Liver (tissue), 9 donors: ENCODE data around the gene ASCL3. TPM values are rescaled to one million over a fixed set of nuclear protein-coding genes. Genes with fewer than 3 reads are reported as not detected.

Experiments used
- DNase-seq: peaks from one replicate; pipeline ENCODE4 v3.0.0-alpha.2; 2017; ENCODE audit warnings: low spot score
- H3K27ac ChIP-seq, 2 donors: one replicate each; pipeline ENCODE4 v1.7.0; 2013; ENCODE audit warnings: inconsistent platforms in 2 of 2, low read length in 2 of 2, control low read depth in 1 of 2, low read depth in 1 of 2, mild to moderate bottlenecking in 1 of 2
- H3K27me3 ChIP-seq, 4 donors: one replicate each; pipeline versions ENCODE4 v1.6.1 to v1.7.0; 2013; ENCODE audit warnings: low read length in 3 of 4, inconsistent platforms in 1 of 4, mild to moderate bottlenecking in 1 of 4, moderate library complexity in 1 of 4; ENCODE audit not compliant: control insufficient read depth in 4 of 4, insufficient read depth in 4 of 4
- H3K36me3 ChIP-seq, 4 donors: one replicate each; pipeline versions ENCODE4 v1.6.1 to v1.7.0; 2013; ENCODE audit warnings: low read length in 3 of 4, mild to moderate bottlenecking in 3 of 4, low read depth in 1 of 4, moderate library complexity in 1 of 4; ENCODE audit not compliant: control insufficient read depth in 4 of 4, insufficient read depth in 3 of 4
- H3K4me1 ChIP-seq, 4 donors: one replicate each; pipeline versions ENCODE4 v1.6.1 to v1.7.0; 2013; ENCODE audit warnings: low read length in 3 of 4, mild to moderate bottlenecking in 3 of 4, moderate library complexity in 1 of 4; ENCODE audit not compliant: control insufficient read depth in 4 of 4, insufficient read depth in 4 of 4
- H3K4me3 ChIP-seq, 3 donors: one replicate each; pipeline versions ENCODE4 v1.6.1 to v1.7.0; 2013; ENCODE audit warnings: low read length in 3 of 3, control low read depth in 1 of 3, low read depth in 1 of 3, mild to moderate bottlenecking in 1 of 3
- H3K9ac ChIP-seq, 2 donors: one replicate each; pipeline ENCODE4 v1.7.0; 2013; ENCODE audit warnings: low read length in 2 of 2, mild to moderate bottlenecking in 2 of 2, moderate library complexity in 2 of 2, control low read depth in 1 of 2, low read depth in 1 of 2
- H3K9me3 ChIP-seq, 4 donors: one replicate each; pipeline versions ENCODE4 v1.6.1 to v1.7.0; 2013; ENCODE audit warnings: low read length in 3 of 4; ENCODE audit not compliant: control insufficient read depth in 4 of 4
- CTCF ChIP-seq: fragments of 150-350 bp; IDR thresholded peaks from 2 replicates; pipeline ENCODE4 v1.5.1; 2017; ENCODE audit warnings: improper control_type of control experiment, low read depth, low read length; ENCODE audit not compliant: missing input control
- EGR1 ChIP-seq, 2 donors: IDR thresholded peaks; 2 replicates each; pipeline ENCODE4 v1.6.1; 2016 to 2018; ENCODE audit warnings: antibody characterized with exemption in 2 of 2, low read depth in 2 of 2
- FOXA2 ChIP-seq: IDR thresholded peaks from 2 replicates; pipeline ENCODE4 v1.6.1; 2016; ENCODE audit warnings: antibody characterized with exemption
- GABPA ChIP-seq, 2 donors: IDR thresholded peaks in 1 of 2; conservative IDR thresholded peaks in 1 of 2; 2 replicates each; pipeline ENCODE4 v1.6.1; 2016; ENCODE audit warnings: antibody characterized with exemption in 2 of 2, mild to moderate bottlenecking in 1 of 2, moderate library complexity in 1 of 2
- JUND ChIP-seq, 2 donors: IDR thresholded peaks; 2 replicates each; pipeline ENCODE4 v1.6.1; 2016; ENCODE audit warnings: antibody characterized with exemption in 2 of 2
- MAX ChIP-seq: IDR thresholded peaks from 2 replicates; pipeline ENCODE4 v1.6.1; 2016; ENCODE audit warnings: antibody characterized with exemption
- NR2F2 ChIP-seq: IDR thresholded peaks from 2 replicates; pipeline ENCODE4 v1.6.1; 2016; ENCODE audit warnings: antibody characterized with exemption
- RAD21 ChIP-seq, 2 donors: IDR thresholded peaks; 2 replicates each; pipeline ENCODE4 v1.6.1; 2016; ENCODE audit warnings: antibody characterized with exemption in 2 of 2, mild to moderate bottlenecking in 2 of 2
- TAF1 ChIP-seq: conservative IDR thresholded peaks from 2 replicates; pipeline ENCODE4 v1.6.1; 2016; ENCODE audit warnings: antibody characterized with exemption, mild to moderate bottlenecking
- YY1 ChIP-seq: IDR thresholded peaks from 2 replicates; pipeline ENCODE4 v1.6.1; 2016; ENCODE audit warnings: antibody characterized with exemption, mild to moderate bottlenecking
- WGBS: extraction: QIAGEN DNeasy Blood & Tissue Kit; methylation state at CpG from one replicate; pipeline ENCODE4 v1.1.7; 2013; 5-methylcytosine and 5-hydroxymethylcytosine counted together
- polyA plus RNA-seq, 2 donors: library from polyadenylated mRNA; stranded (reverse) in 1 of 2; unstranded in 1 of 2; fragments of 200-250 nt in 1 of 2; fragments of >200 nt in 1 of 2; fragmentation: Nextera tagmentation in 1 of 2; extraction: Ambion mirVana in 1 of 2; gene quantifications; one replicate each; pipeline versions ENCODE4 v1.2.1 to v1.2.3, GENCODE V29; 2013 to 2015
- total RNA-seq, 2 donors: library from RNA; depleted of rRNA; stranded (reverse); fragments of >200 nt; gene quantifications; one replicate each; pipeline ENCODE4 v1.2.3, GENCODE V29; 2014
- donor health status: healthy.
- donor health status: healthy.
- donor health status: healthy.
- donor health status: healthy.
- donor health status: healthy.

Gene ASCL3
- total and polyA plus RNA-seq, 4 donors: not detected

DNA sequence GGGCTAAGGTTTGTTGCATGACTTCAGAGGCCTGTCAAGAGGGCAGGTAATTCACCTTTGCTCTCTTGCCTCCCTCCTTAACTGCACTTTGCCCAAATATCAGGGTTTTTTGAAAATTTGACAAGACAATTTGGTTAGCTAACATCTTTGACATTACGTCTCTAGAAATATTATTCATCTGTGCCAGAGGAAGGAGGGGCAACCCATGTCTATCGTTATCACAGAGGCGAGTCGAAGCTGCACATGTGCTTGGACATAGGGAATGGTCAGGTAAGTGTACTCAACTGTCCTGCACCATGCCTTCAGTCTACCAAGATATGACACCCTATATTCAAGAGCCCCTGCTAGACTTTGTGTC lies 28.2 kb downstream of the ASCL3 start:
- no peak overlapping the region for H3K9ac ChIP-seq
- no peaks in the 10 kb centered on the region for H3K9me3 ChIP-seq
- no peak for DNase-seq
- no peak for TF ChIP-seq GABPA (IDR thresholded peaks at IDR 0.05 in 1 of 2, conservative IDR thresholded peaks at IDR 0.05 in 1 of 2)
- peak; percentile 0 for TF ChIP-seq FOXA2
- H3K4me3 ChIP-seq: no peak overlapping the region
- peaks cover 0 to 16% (median 12%) of the 10 kb centered on the region in 4 donors for H3K4me1 ChIP-seq
- peak overlapping the region in 1 of 2 donors; percentile 52 for H3K27ac ChIP-seq
- no peaks in the 10 kb centered on the region for H3K27me3 ChIP-seq
- 73% methylated on average over 4 of the region's 4 CpGs for WGBS
- peaks cover 3 to 24% (median 13%) of the 10 kb centered on the region in 4 donors for H3K36me3 ChIP-seq

DNA sequence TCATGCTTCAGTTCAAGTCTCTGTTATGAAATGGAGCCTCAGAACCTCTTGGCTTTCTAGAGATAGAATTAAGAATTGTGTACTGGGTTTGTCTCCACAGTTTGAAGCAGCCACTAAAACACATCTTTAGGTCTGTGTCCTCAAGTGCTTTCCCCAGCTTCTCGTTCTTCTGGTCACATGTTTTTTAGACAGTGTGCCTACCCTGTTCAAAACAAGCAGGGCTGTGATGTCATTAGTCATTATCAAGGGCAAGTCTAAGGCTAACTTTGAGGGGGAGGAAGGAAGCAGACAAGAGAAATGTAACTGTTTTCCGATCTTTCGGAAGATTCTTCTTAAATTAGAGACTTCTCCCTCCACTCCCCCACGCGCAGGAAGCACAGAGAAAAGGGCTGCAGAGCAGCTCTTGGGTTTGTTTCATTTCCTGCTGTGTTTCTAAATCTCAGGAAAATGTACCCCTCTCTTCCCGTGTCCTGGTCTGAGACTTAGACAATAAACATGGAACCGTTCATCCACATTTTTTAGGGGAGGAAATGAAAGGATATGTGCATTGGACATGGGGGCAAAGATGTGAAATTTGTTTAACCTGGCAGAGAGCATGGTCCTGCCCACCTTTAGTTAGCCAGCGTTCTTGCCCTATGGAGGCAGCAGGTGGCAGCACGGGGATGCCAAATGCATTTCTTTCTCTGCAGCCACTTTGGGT lies 28.7 kb downstream of the ASCL3 start:
- no peak for DNase-seq
- peaks cover 0 to 16% (median 12%) of the 10 kb centered on the region in 4 donors for H3K4me1 ChIP-seq
- no peaks in the 10 kb centered on the region for H3K9me3 ChIP-seq
- peak overlapping the region; percentile 31 to 52 for H3K27ac ChIP-seq
- peak overlapping the region; percentile 55 to 56 for H3K9ac ChIP-seq
- H3K36me3 ChIP-seq: peaks cover 1 to 23% (median 10%) of the 10 kb centered on the region in 4 donors
- 43% methylated on average over 9 of the region's 9 CpGs for WGBS
- TF ChIP-seq MAX: no peak
- TF ChIP-seq FOXA2: peak; percentile 4
- TF ChIP-seq JUND (IDR thresholded peaks at IDR 0.05): no peak
- no peak for TF ChIP-seq GABPA (IDR thresholded peaks at IDR 0.05 in 1 of 2, conservative IDR thresholded peaks at IDR 0.05 in 1 of 2)
- peak; percentile 32 for TF ChIP-seq CTCF
- peak; percentile 30 for TF ChIP-seq NR2F2
- peak; percentile 56 to 73 for TF ChIP-seq RAD21 (IDR thresholded peaks at IDR 0.05)
- peak overlapping the region in 1 of 3 donors; percentile 9 for H3K4me3 ChIP-seq
- no peaks in the 10 kb centered on the region for H3K27me3 ChIP-seq

DNA sequence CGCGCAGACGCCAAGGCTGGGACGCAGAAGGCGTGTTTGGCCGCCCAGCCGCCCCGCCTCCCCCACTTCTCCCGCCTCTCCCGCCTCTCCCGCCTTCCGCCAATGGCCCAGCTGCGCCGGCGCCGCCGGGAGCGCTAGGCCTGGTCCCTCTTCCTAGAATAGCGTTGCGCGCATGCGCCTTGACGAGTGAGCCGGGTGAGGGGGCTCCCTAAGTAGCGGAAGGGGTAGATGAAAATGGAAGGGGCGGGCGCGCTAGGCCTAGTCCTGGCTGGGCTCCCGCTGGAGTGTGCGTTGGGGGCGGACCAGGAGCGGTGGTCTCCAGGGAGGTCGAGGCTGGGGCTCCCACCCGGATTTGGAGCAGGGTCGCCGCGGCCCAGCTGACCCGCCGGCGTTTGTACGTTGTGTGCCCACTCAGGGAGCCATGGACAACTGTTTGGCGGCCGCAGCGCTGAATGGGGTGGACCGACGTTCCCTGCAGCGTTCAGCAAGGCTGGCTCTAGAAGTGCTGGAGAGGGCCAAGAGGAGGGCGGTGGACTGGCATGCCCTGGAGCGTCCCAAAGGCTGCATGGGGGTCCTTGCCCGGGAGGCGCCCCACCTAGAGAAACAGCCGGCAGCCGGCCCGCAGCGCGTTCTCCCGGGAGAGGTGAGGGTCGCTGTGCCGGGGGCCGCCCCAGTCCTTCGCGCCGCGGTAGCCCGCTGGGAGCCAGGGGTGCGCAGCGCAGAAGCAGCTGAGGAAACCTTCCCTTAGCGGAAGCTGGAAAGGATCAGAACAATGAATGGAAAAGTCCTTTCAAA lies 31.6 kb downstream of the ASCL3 start, which contains the start of gene AKIP1:
TSS of gene AKIP1 (plus strand) at position 161 of the 795 bp plus-strand sequence. CDS start at position 422, 261 bp downstream.
- TF ChIP-seq TAF1 (no peak), YY1 (peak; percentile 50), RAD21 (IDR thresholded peaks at IDR 0.05) (peak in 1 of 2 donors; percentile 41), GABPA (IDR thresholded peaks at IDR 0.05 in 1 of 2, conservative IDR thresholded peaks at IDR 0.05 in 1 of 2) (peak in 1 of 2 donors; percentile 72), EGR1 (IDR thresholded peaks at IDR 0.05; ENCODE audit: low read depth in 2 of 2) (no peak)
- WGBS: under 1% methylated on average over 68 of the region's 68 CpGs
- H3K9me3 ChIP-seq: no peaks in the 10 kb centered on the region
- H3K27ac ChIP-seq: peak within 1 kb of the TSS; percentile 73 to 87
- H3K4me3 ChIP-seq: peak within 1 kb of the TSS; percentile 74 to 99 (median 80)
- peak within 1 kb of the TSS; percentile 45 to 83 for H3K9ac ChIP-seq
- H3K36me3 ChIP-seq: peaks cover 0 to under 1% (median 0%) of the 10 kb centered on the region in 4 donors
- H3K4me1 ChIP-seq: peaks cover 0 to 16% (median 12%) of the 10 kb centered on the region in 4 donors
- no peaks in the 10 kb centered on the region for H3K27me3 ChIP-seq
- DNase-seq: peak; percentile 89
